ENCODE measurements around the gene GID8.
"Not testable (repeated sequence)": the region's sequence is repeated elsewhere in the genome, so short reads cannot be mapped to it uniquely, and the experiment has no call there.

Gene GID8

DNA sequence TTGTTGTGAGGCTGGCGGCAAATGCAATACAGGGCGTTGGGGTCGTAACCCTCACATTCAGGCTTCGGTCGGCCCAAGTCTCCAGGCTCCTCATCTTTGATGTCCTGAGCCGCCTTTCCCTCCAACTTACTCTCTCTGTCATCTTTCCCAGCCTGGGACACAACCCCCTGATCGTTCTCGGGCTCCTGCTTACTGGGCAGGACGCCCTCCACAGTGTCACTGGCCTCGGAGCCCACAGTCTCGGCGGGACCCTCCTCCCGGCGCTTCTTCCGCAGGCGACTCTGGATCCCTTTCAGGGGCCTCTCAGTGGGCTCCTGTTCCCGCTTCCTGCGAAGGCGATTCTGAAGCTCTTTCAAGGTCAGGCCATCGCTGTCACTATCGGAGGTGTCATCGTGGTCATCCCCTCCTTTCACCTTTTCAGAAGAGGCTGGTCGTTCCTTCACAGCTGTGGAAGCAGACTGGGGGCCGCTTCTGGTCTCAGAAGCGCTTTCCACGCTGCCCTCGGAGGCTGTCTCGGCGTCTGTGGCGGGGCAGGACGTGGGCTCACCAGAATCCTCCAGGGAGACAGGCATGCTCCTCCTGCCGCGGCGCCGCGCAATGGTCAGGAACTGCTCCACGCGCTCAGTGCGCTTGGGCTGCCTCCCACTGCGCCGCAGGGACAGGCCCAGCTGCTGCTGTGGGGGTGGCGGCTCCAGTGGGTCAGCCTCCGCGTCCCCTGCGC, 27.0 kb upstream of the GID8 start:
- ATAC-seq (no peak), DNase-seq (no peak)
- H3K27me3 Mint-ChIP-seq, result no peaks in the 10 kb centered on the region
- no peak overlapping the region for H3K4me3 Mint-ChIP-seq
- H3K4me1 Mint-ChIP-seq, result peaks cover 28% of the 10 kb centered on the region
- no peaks in the 10 kb centered on the region for H3K9me3 Mint-ChIP-seq
- peaks cover 49% of the 10 kb centered on the region for H3K36me3 Mint-ChIP-seq (ENCODE audit: low read depth)
- H3K27ac Mint-ChIP-seq, result no peak overlapping the region

DNA sequence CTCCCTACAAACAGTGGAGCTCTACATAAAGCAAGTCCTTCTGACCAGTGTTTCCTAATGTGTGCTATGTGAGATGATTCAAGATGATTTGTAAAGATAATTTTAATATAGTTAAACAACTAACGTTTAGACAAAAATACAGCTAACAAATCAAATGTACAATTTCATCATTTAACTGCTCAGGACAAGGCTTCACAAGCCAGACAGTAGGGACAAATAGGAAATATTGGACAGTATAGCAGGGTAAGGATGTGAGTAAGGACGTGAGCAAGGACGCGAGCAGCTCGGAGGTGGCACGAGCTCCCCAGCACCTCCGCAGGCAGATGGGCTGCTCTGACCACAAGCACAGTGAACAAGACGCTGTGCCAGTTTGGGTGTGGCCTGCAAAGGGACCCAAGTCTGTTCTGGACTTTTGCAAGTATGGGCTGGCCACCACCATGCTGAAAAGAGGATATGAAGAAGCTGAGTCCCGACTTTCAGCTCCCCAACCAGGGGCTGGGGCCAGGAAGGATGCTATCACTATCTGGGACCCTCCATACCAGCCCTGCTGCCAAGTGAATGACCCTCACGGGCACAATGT, 26.2 kb upstream of the GID8 start:
- Mint-ChIP-seq H3K4me3 (no peak overlapping the region), H3K9me3 (no peaks in the 10 kb centered on the region), H3K27me3 (no peaks in the 10 kb centered on the region), H3K4me1 (peaks cover 36% of the 10 kb centered on the region), H3K36me3 (ENCODE audit: low read depth) (peaks cover 44% of the 10 kb centered on the region), H3K27ac (peak overlapping the region; percentile 14)
- ATAC-seq (no peak), DNase-seq (no peak)

DNA sequence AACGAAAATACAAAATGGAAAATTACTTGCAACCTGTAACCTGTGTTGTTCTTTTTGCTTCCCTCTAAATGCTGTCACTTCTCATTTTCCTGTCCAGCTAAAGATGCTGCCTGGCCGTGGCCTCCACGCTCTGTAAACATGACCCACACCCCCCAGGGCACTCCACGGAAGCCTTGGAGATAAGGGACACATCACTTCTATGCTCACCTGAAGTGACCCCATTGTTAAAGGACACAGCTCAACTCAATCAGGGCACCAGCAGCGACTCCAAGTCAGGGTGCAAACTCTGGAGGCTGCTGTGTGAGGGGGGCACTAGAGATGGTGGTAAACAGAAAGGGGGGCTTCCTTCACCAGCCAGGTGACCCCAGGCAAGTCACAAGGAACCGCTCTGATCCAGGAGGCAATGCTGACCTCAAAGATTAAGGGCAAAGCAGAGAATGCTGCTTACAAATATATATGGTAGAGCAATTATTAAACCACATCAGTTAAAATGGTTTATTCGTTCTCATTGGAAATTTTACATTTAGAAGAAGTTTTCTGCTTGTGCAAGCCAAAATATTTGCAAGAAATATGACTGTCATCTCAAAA, 24.8 kb upstream of the GID8 start:
- H3K4me1 Mint-ChIP-seq, result peaks cover 44% of the 10 kb centered on the region
- ATAC-seq, result no peak
- H3K4me3 Mint-ChIP-seq, result no peak overlapping the region
- H3K27me3 Mint-ChIP-seq, result no peaks in the 10 kb centered on the region
- no peak for DNase-seq
- H3K36me3 Mint-ChIP-seq (ENCODE audit: low read depth), result peaks cover 40% of the 10 kb centered on the region
- H3K9me3 Mint-ChIP-seq, result no peaks in the 10 kb centered on the region
- no peak overlapping the region for H3K27ac Mint-ChIP-seq

DNA sequence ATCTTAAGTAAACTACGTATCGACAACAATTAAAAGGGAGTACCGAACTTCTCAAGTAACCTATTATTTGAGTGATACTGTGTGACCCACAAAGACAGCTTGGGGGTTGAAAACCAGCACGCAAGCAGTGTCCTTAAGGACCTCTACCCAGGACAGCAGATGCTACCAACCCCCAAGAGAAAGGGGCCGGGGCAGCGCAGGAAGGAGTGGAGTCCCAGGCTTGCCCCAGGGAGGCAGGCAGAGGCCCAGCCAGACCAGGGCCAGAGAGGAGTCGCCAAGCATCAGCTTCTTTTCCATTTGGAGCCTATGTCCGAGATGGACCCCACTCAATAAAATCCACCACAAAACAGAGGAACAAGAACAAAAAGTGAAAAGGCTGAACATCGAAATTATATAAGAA, 23.5 kb upstream of the GID8 start:
- no peak overlapping the region for H3K27ac Mint-ChIP-seq
- DNase-seq (no peak), ATAC-seq (no peak)
- peaks cover 38% of the 10 kb centered on the region for H3K36me3 Mint-ChIP-seq (ENCODE audit: low read depth)
- H3K4me3 Mint-ChIP-seq, result no peak overlapping the region
- H3K27me3 Mint-ChIP-seq, result no peaks in the 10 kb centered on the region
- peaks cover 54% of the 10 kb centered on the region for H3K4me1 Mint-ChIP-seq
- H3K9me3 Mint-ChIP-seq, result no peaks in the 10 kb centered on the region

DNA sequence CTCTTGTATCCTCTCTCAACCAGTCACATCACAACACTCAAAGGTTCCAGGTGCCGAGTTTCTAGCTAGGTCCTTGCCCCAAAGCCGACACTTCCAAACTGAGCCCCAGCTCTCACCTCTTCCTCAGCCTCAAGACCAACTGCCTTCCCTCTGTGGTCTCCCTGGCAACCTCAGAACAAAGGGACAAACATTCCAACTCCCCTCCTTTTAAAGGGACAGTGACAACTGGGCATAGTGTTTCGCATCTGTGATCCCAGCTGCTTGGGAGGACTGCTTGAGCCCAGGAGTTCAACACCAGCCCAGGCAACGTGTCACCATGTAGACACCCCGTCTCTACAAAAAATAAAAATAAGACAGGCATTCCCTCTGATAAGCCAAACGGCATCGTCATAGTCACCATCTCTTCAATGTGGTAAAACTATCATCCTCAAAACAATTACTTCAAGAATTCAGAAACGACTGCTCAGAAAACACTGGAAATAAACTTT, 22.9 kb upstream of the GID8 start:
- no peak for ATAC-seq
- peaks cover 60% of the 10 kb centered on the region for H3K4me1 Mint-ChIP-seq
- peak overlapping the region; percentile 21 for H3K4me3 Mint-ChIP-seq
- H3K27me3 Mint-ChIP-seq, result no peaks in the 10 kb centered on the region
- H3K27ac Mint-ChIP-seq, result peak overlapping the region; percentile 74
- H3K36me3 Mint-ChIP-seq (ENCODE audit: low read depth), result peaks cover 34% of the 10 kb centered on the region
- no peak for DNase-seq
- H3K9me3 Mint-ChIP-seq, result no peaks in the 10 kb centered on the region

DNA sequence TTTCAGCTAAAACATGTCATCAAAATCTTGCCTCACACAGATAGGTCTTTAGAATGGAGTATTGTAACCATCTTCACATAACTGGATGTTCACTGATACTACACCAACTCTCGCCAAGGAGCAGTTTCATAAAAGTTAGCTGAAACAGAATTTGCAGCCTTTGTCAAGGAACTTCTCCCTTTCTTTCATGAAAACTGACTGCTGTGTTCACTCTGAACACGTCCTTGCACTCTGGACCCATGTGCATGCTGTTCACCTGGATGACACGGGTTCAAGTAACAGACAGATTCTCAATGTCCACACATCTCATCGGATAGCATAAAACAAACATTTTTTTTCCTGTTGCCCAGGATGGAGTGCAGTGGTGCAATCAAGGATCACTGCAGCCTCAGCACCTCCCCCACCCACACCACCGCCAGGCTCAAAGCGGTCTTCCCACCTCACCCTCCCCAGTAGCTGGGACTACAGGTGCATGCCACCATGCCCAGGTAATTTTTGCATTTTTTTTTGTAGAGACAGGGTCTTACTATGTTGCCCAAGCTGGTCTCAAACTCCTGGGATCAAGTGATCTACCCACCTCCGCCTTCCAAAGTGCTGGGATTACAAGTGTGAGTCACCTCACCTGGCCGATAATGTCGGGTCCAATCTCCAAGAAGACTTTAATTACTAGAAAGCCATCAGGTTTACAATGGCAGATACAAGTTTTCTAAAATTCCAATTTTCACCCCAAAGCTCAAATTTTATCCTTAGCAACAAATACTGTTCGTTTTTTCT, 21.1 kb upstream of the GID8 start:
- ATAC-seq (no peak), DNase-seq (no peak)
- Mint-ChIP-seq H3K9me3 (no peaks in the 10 kb centered on the region), H3K27ac (peak overlapping the region; percentile 84), H3K4me1 (peaks cover 74% of the 10 kb centered on the region), H3K27me3 (no peaks in the 10 kb centered on the region), H3K36me3 (ENCODE audit: low read depth) (peaks cover 20% of the 10 kb centered on the region), H3K4me3 (peak overlapping the region; percentile 73)

DNA sequence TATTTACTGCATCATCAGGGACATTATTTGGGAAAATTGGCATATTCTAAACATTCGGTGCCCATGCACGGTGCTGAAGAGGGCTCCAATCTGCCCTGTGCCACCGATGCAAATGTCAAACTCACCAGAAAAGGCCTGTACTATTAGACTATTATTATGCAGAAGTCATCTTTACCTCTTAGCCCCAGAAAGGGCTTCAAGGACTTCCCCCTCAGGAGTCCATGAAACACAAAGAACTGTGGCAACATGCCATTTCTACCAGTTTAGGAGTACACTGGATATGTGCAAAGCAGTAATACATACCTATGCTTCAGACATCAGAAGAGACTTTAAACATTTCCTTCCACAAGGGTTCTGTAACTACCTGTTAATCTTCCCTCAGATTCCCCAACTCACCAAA, 20.2 kb upstream of the GID8 start:
- H3K36me3 Mint-ChIP-seq (ENCODE audit: low read depth), result peaks cover 19% of the 10 kb centered on the region
- peak overlapping the region; percentile 84 for H3K27ac Mint-ChIP-seq
- no peaks in the 10 kb centered on the region for H3K9me3 Mint-ChIP-seq

DNA sequence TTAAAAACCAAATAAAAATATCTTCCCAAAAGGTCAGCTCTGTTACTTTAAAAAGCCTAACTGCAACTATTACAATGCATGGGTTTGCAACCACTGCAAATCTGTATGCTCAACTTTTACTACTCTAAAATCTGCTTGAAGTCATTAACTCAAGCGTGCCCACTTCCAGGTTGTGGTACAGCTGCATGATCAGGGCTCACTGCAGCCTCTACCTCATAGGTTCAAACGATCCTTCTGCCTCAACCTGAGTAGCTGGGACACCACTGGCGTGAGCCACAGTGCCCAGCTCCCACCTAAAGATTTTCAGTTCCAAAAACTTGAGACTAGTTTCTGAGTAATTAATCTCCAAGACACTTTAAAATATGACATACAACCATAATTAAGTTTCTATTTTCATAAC, 19.8 kb upstream of the GID8 start:
- no peaks in the 10 kb centered on the region for H3K9me3 Mint-ChIP-seq
- DNase-seq (no peak), ATAC-seq (peak; percentile 34)
- peak overlapping the region; percentile 73 for H3K4me3 Mint-ChIP-seq
- no peaks in the 10 kb centered on the region for H3K27me3 Mint-ChIP-seq
- peaks cover 16% of the 10 kb centered on the region for H3K36me3 Mint-ChIP-seq (ENCODE audit: low read depth)
- peak overlapping the region; percentile 84 for H3K27ac Mint-ChIP-seq
- peaks cover 85% of the 10 kb centered on the region for H3K4me1 Mint-ChIP-seq

More for the DNA sequence above, 20.2 kb upstream of the GID8 start:
- H3K27me3 Mint-ChIP-seq, result no peaks in the 10 kb centered on the region
- H3K4me3 Mint-ChIP-seq, result peak overlapping the region; percentile 73
- no peak for ATAC-seq
- DNase-seq, result no peak
- peaks cover 81% of the 10 kb centered on the region for H3K4me1 Mint-ChIP-seq

DNA sequence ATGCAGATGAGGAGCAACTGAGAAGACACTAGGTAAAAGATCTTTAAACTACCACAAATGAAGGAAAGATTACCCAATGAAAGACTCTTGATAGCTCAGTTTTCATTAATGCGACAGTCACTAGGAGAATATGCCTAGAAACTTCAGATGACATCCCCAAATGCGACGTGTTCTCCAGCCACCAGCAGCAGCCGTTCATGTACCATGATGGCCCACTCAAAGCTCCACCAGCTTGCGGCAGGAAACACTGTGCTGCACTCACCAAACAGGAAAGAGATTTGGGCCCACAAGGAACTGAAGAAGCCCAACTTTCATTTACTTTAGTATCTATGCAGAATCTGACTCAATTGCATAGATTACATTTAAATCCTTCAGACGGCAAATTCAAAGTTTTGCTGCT, 19.1 kb upstream of the GID8 start:
- ATAC-seq (peak; percentile 44), DNase-seq (peak; percentile 52)
- Mint-ChIP-seq H3K4me3 (peak overlapping the region; percentile 73), H3K36me3 (ENCODE audit: low read depth) (peaks cover 14% of the 10 kb centered on the region), H3K27ac (peak overlapping the region; percentile 84), H3K4me1 (peaks cover 91% of the 10 kb centered on the region), H3K9me3 (no peaks in the 10 kb centered on the region), H3K27me3 (no peaks in the 10 kb centered on the region)

DNA sequence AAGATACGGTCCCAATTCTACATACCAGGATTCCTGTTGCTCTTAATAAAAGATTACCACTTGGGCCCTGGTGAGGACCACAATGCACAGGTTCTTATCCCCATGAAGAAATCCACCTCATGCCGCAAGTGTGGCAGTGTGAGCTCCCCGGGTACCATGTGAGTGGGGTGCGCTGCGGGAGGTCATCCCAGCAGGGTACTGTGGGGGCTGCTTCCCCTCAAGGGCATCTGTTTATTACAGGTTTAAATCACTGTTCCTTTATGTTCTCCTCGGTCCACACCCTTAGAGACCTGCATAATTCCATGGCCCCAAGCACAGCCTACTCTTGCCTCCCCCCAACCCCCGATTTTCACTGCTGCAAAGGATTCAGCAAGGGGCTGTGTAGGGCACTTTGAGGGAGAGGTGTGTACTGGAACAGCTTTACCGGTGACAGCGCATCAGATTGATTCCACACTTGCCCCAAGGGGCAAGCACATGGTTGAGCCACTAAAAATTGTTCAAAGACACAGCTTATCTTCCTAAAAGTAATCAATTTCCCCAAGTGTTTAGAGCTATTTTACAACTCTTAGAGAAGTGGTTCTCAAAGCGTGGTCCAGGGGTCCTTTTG, 17.8 kb upstream of the GID8 start:
- peaks cover 16% of the 10 kb centered on the region for H3K36me3 Mint-ChIP-seq (ENCODE audit: low read depth)

DNA sequence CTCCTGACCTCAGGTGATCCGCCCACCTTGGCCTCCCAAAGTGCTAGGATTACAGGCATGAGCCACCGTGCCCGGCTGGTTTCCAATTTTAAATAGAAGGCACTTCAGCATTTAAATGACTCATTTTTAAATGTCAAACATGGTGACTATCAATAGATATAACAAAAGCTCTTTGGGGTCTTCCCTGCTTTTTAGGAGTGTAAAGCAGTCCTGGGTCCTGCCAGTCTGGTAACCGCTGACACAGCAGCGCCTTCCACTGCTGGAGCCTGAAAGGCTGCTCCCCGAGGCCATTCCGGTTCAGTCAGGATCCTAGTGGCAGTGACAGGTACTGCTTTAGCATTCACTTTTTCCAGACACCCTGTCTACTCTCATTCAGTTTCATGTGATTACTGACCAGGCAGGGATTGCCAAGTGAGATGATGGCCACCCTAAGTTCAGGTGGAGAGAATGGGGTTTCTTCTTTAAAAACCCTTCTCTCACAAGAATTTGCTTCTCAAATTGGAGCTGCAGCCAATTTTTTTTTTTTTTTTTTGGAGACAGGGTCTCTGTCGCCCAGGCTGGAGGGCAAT, 16.7 kb upstream of the GID8 start:
- peak overlapping the region; percentile 61 for H3K4me3 Mint-ChIP-seq
- DNase-seq (peak; percentile 75), ATAC-seq (peak; percentile 86)
- no peaks in the 10 kb centered on the region for H3K9me3 Mint-ChIP-seq
- H3K27ac Mint-ChIP-seq, result peak overlapping the region; percentile 84
- peaks cover 84% of the 10 kb centered on the region for H3K4me1 Mint-ChIP-seq
- H3K36me3 Mint-ChIP-seq (ENCODE audit: low read depth), result peaks cover 18% of the 10 kb centered on the region
- H3K27me3 Mint-ChIP-seq, result no peaks in the 10 kb centered on the region

More for the DNA sequence above, 17.8 kb upstream of the GID8 start:
- Mint-ChIP-seq H3K4me1 (peaks cover 92% of the 10 kb centered on the region), H3K4me3 (peak overlapping the region; percentile 73), H3K27ac (peak overlapping the region; percentile 84), H3K9me3 (no peaks in the 10 kb centered on the region), H3K27me3 (no peaks in the 10 kb centered on the region)
- ATAC-seq (no peak), DNase-seq (no peak)

DNA sequence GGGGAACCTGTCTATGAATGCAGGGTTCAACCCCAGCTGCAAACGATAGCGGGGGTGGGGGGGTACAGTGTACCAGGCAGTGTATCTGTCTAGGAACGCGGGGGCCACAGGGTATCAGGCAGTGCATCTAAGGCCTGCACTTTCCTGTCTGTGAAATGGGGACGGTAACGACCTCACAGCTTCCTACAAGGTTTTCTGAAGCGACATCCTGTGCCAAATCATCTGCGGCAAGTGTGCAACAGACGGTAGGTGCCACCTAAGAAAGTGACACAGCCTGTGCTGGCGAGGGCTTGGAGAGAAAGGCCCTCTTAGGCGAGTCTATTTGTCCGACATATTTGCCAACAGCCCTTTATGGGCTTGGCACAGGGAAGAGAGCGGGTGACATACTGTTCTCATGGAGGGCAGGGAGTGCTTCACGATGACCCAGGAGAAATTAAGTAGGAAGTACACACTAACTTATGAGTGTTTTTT, 15.5 kb upstream of the GID8 start:
- DNase-seq, result peak; percentile 40
- H3K4me3 Mint-ChIP-seq, result peak overlapping the region; percentile 68
- peak; percentile 25 for ATAC-seq
- H3K36me3 Mint-ChIP-seq (ENCODE audit: low read depth), result peaks cover 10% of the 10 kb centered on the region
- H3K9me3 Mint-ChIP-seq, result no peaks in the 10 kb centered on the region
- no peaks in the 10 kb centered on the region for H3K27me3 Mint-ChIP-seq
- peaks cover 80% of the 10 kb centered on the region for H3K4me1 Mint-ChIP-seq
- peak overlapping the region; percentile 86 for H3K27ac Mint-ChIP-seq

DNA sequence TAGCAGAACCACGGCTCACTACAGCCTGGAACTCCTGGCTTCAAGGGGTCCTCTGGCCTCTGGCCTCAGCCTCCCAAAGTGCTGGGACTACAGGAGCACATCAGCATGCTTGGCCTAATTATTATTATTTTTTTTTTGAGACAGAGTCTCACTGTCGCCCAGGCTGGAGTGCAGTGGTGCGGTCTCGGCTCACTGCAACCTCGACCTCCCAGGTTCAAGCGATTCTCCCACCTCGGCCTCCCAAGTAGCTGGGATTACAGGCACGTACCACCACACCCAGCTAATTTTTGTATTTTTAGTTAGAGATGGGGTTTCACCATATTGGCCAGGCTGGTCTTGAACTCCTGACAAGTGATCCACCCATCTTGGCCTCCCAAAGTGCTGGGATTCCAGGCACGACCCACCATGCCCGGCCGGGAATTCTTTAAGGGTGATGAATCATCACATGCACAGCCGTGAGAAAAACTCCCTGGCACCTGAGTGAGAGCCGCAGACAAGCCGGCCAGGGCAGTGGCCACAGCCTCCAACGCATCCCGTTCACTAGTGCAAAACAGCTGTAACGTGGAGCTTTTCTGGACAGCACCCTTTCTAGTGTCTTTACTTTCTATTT, 14.8 kb upstream of the GID8 start:
- Mint-ChIP-seq H3K4me3 (peak overlapping the region; percentile 68), H3K4me1 (peaks cover 80% of the 10 kb centered on the region), H3K36me3 (ENCODE audit: low read depth) (peaks cover 11% of the 10 kb centered on the region), H3K27ac (peak overlapping the region; percentile 86)
- DNase-seq, H3K27me3 Mint-ChIP-seq, H3K9me3 Mint-ChIP-seq, ATAC-seq: not testable (repeated sequence)

All from activated naive CD8-positive, alpha-beta T cell treated with anti-CD3 and anti-CD28 coated beads, Interleukin-2, amount 50 U/mL, for 24 hours (primary cell).